Measurements from ENCODE around the gene ABCA1.

DNA sequence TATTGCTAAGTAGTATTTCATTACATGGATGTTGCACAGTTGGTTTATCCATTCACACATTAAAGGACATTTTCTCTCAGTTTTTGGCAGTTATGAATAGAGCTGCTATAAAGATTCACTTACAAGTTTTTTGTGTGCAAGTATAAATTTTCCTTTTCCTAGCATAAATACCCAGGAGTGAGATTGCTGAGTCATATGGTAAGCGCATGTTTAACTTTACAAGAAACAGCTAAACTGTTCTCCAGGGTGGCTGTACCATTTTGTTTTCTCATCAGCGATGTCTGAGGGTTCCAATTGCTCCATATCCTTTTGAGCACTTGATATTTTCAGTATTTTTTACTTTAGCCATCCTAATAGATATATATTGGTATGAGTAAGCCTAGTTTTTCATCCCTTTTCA lies 16.4 kb upstream of the ABCA1 start:
- TF ChIP-seq, protein P1, sequence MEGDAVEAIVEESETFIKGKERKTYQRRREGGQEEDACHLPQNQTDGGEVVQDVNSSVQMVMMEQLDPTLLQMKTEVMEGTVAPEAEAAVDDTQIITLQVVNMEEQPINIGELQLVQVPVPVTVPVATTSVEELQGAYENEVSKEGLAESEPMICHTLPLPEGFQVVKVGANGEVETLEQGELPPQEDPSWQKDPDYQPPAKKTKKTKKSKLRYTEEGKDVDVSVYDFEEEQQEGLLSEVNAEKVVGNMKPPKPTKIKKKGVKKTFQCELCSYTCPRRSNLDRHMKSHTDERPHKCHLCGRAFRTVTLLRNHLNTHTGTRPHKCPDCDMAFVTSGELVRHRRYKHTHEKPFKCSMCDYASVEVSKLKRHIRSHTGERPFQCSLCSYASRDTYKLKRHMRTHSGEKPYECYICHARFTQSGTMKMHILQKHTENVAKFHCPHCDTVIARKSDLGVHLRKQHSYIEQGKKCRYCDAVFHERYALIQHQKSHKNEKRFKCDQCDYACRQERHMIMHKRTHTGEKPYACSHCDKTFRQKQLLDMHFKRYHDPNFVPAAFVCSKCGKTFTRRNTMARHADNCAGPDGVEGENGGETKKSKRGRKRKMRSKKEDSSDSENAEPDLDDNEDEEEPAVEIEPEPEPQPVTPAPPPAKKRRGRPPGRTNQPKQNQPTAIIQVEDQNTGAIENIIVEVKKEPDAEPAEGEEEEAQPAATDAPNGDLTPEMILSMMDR (IDR thresholded peaks at IDR 0.05; ENCODE audit: low read depth, low read length): no peak
- no peak for TF ChIP-seq EZH2phosphoT487 (IDR thresholded peaks at IDR 0.05; ENCODE audit: low read depth)

Measured in OCI-LY3 (cell line).